Nephron (organoid): Measurements from ENCODE around the gene UVRAG.

Source experiments
- H3K27ac Mint-ChIP-seq, 3 experiments: 2 replicates each; pipeline ENCODE4 v1.8.0; 2020; ENCODE audit warnings: mixed read lengths in 3 of 3, mild to moderate bottlenecking in 2 of 3, moderate library complexity in 1 of 3
- H3K27me3 Mint-ChIP-seq: 2 replicates; pipeline ENCODE4 v1.8.0; 2021; ENCODE audit warnings: low read depth, mild to moderate bottlenecking, moderate library complexity, mixed read lengths
- H3K36me3 Mint-ChIP-seq: 2 replicates; pipeline ENCODE4 v1.8.0; 2020; ENCODE audit warnings: low read depth, mixed read lengths
- H3K4me1 Mint-ChIP-seq: 2 replicates; pipeline ENCODE4 v1.8.0; 2020; ENCODE audit warnings: mixed read lengths
- H3K4me3 Mint-ChIP-seq, 3 experiments: 2 replicates each; pipeline ENCODE4 v1.8.0; 2020; ENCODE audit warnings: mild to moderate bottlenecking in 3 of 3, mixed read lengths in 3 of 3, moderate library complexity in 2 of 3
- H3K9me3 Mint-ChIP-seq: 2 replicates; pipeline ENCODE4 v1.8.0; 2020; ENCODE audit warnings: mixed read lengths
- CTCF ChIP-seq, 3 experiments: fragments of 200-600 bp; sonication (generic); IDR thresholded peaks; one replicate each; pipeline ENCODE4 v1.5.0; 2021; ENCODE audit warnings: antibody characterized with exemption in 3 of 3; ENCODE audit not compliant: unreplicated experiment in 3 of 3

The UVRAG gene

GRCh38 chr11:76173663-76174062 is 358.7 kb downstream of the UVRAG start:
- peaks cover 19% of the 10 kb centered on the region for H3K4me1 Mint-ChIP-seq
- no peaks in the 10 kb centered on the region for H3K36me3 Mint-ChIP-seq
- TF ChIP-seq CTCF (IDR thresholded peaks at IDR 0.05; ENCODE audit: unreplicated experiment in 3 of 3), result no peak
- H3K4me3 Mint-ChIP-seq, result no peak overlapping the region
- no peaks in the 10 kb centered on the region for H3K9me3 Mint-ChIP-seq
- peaks cover 16% of the 10 kb centered on the region for H3K27me3 Mint-ChIP-seq
- H3K27ac Mint-ChIP-seq, result peak overlapping the region; percentile 0 to 62 (median 11)

- H3K9me3 Mint-ChIP-seq, result no peaks in the 10 kb centered on the region
- no peaks in the 10 kb centered on the region for H3K36me3 Mint-ChIP-seq
- no peak for TF ChIP-seq CTCF (IDR thresholded peaks at IDR 0.05; ENCODE audit: unreplicated experiment in 3 of 3)
Measured at GRCh38 chr11:76174330-76174729, 359.3 kb downstream of the UVRAG start.

GRCh38 chr11:76175783-76176182 is 360.8 kb downstream of the UVRAG start:
- no peak for TF ChIP-seq CTCF (IDR thresholded peaks at IDR 0.05; ENCODE audit: unreplicated experiment in 3 of 3)
- H3K27me3 Mint-ChIP-seq, result peaks cover 16% of the 10 kb centered on the region

More at GRCh38 chr11:76174330-76174729, 359.3 kb downstream of the UVRAG start:
- Mint-ChIP-seq H3K4me3 (no peak overlapping the region), H3K27ac (peak overlapping the region; percentile 0 to 62 (median 11)), H3K27me3 (peaks cover 16% of the 10 kb centered on the region), H3K4me1 (peaks cover 17% of the 10 kb centered on the region)

GRCh38 chr11:76176463-76176862 is 361.5 kb downstream of the UVRAG start:
- Mint-ChIP-seq H3K9me3 (no peaks in the 10 kb centered on the region), H3K36me3 (no peaks in the 10 kb centered on the region), H3K4me3 (no peak overlapping the region), H3K27ac (peak overlapping the region; percentile 95 to 98 (median 95)), H3K27me3 (peaks cover 19% of the 10 kb centered on the region), H3K4me1 (peaks cover 17% of the 10 kb centered on the region)
- no peak for TF ChIP-seq CTCF (IDR thresholded peaks at IDR 0.05; ENCODE audit: unreplicated experiment in 3 of 3)

More at GRCh38 chr11:76175783-76176182, 360.8 kb downstream of the UVRAG start:
- H3K9me3 Mint-ChIP-seq, result no peaks in the 10 kb centered on the region
- peaks cover 17% of the 10 kb centered on the region for H3K4me1 Mint-ChIP-seq
- peak overlapping the region in 1 of 3 experiments; percentile 40 for H3K4me3 Mint-ChIP-seq
- peak overlapping the region; percentile 95 to 98 (median 95) for H3K27ac Mint-ChIP-seq
- H3K36me3 Mint-ChIP-seq, result no peaks in the 10 kb centered on the region

GRCh38 chr11:76177250-76177686 is 362.3 kb downstream of the UVRAG start:
- Mint-ChIP-seq H3K9me3 (no peaks in the 10 kb centered on the region), H3K4me3 (no peak overlapping the region), H3K4me1 (peaks cover 17% of the 10 kb centered on the region), H3K27ac (no peak overlapping the region), H3K36me3 (no peaks in the 10 kb centered on the region), H3K27me3 (peaks cover 20% of the 10 kb centered on the region)
- no peak for TF ChIP-seq CTCF (IDR thresholded peaks at IDR 0.05; ENCODE audit: unreplicated experiment in 3 of 3)

GRCh38 chr11:76179147-76179546 is 364.1 kb downstream of the UVRAG start:
- Mint-ChIP-seq H3K36me3 (no peaks in the 10 kb centered on the region), H3K9me3 (no peaks in the 10 kb centered on the region), H3K27ac (peak overlapping the region in 1 of 3 experiments; percentile 20), H3K4me3 (no peak overlapping the region), H3K27me3 (peaks cover 19% of the 10 kb centered on the region), H3K4me1 (peaks cover 16% of the 10 kb centered on the region)
- no peak for TF ChIP-seq CTCF (IDR thresholded peaks at IDR 0.05; ENCODE audit: unreplicated experiment in 3 of 3)
